ENCODE results near the gene FASTKD2.

DNA sequence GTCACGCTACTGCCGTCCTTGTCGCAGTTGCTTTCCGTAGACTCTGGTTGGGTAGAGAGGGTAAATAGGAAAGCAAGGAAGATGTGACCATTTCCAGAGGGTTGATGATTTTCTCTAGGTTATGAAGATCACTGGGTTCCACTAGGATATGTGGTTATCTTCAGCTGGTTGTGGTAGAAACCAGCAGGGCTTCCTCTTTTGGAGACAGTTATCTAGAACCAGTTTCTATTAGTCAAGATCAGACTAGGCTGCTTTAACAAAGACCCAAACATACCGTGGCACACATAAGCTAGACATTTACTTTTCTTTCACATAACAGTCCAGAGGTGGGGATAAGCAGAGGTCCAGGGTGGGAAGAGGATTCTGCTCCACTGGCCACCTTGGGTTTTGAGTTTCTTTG lies 59.6 kb downstream of the FASTKD2 start:
- TF ChIP-seq, protein P1, sequence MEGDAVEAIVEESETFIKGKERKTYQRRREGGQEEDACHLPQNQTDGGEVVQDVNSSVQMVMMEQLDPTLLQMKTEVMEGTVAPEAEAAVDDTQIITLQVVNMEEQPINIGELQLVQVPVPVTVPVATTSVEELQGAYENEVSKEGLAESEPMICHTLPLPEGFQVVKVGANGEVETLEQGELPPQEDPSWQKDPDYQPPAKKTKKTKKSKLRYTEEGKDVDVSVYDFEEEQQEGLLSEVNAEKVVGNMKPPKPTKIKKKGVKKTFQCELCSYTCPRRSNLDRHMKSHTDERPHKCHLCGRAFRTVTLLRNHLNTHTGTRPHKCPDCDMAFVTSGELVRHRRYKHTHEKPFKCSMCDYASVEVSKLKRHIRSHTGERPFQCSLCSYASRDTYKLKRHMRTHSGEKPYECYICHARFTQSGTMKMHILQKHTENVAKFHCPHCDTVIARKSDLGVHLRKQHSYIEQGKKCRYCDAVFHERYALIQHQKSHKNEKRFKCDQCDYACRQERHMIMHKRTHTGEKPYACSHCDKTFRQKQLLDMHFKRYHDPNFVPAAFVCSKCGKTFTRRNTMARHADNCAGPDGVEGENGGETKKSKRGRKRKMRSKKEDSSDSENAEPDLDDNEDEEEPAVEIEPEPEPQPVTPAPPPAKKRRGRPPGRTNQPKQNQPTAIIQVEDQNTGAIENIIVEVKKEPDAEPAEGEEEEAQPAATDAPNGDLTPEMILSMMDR (IDR thresholded peaks at IDR 0.05 in 8 of 11, conservative IDR thresholded peaks at IDR 0.05 in 3 of 11): no peak
- TF ChIP-seq POLR2A (IDR thresholded peaks at IDR 0.05): no peak

Measured in spleen (tissue), 7 donors.